Occipital lobe (tissue), 2 donors: Measurements from ENCODE around the gene TDP1. TPM values are rescaled to one million over a fixed set of nuclear protein-coding genes. Genes with fewer than 3 reads are reported as not detected.
"Not testable (repeated sequence)": the region's sequence is repeated elsewhere in the genome, so short reads cannot be mapped to it uniquely, and the experiment has no call there.

Experiments
- DNase-seq: peaks from one replicate; lab custom pipeline; 2025; lab: John Stamatoyannopoulos, UW
- total RNA-seq: library from RNA; depleted of rRNA; stranded (reverse); fragments of >200 nt; gene quantifications from one replicate; pipeline ENCODE4 v1.2.3, GENCODE V29; 2014

The TDP1 gene
- total RNA-seq, 1 donor from 2014 or later: 23.7 TPM

DNA sequence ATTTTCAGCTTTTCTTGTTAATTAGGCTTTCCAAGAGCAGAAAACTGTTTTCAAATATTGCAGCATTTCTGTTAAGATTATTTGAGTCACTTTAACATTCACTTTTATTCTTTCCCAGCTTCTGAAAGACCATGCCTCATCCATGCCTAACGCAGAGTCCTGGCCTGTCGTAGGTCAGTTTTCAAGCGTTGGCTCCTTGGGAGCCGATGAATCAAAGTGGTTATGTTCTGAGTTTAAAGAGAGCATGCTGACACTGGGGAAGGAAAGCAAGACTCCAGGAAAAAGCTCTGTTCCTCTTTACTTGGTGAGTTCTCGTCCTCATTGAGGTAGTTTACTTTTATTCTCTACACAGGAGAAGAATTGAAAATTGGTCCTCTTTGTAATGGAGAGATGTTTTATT is 33.1 kb downstream of the TDP1 start:
- DNase-seq: no peak

DNA sequence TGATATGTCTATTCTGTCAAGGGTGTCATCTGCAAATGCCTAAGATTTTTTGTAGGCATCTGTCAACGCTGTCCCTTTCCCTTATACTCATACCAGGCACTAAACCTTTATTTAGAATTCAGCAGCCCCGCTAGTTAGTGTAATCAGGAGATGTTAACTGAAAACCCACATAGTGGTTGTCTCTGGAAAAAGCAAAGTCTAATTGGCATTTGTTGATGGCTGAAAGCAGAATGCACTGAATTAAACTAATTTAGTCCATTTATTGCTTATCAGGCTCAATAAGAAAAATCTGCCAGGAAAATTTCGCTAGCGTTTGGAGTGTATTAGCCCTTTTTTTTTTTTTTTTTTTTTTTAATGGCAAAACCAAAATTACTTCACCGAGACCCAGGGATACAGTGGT is 34.5 kb downstream of the TDP1 start:
- DNase-seq: no peak

DNA sequence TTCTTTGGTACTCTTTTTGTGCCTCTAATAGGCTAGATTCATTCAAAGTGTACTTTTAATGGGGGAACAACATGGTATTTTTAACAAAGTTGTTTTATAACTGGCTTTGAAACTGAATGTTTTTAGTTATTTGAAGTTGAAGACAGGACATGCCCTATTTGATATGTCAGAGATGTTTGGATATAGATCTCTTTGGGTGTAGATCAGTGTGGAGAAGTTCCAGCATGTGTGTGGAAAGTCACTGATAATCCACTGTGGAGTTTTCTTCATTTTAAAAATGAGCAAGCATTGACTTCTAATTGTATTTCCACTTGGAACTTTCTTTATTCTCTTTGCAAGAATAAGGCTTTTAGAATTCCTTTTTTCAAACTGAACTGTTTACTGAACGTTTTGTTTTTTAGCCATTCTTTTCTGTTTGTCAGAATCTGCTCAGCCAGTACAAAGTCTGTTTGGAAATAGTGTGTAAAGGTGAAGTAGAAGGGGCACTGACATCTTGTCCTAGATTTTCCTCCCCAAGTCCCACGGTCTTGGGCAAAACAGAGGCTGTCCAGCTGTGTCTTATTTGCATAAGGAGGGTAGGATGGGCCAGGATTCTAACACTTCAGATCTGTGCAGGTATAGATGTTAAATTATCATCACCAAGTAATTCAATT is 35.0 kb downstream of the TDP1 start:
- DNase-seq: no peak

DNA sequence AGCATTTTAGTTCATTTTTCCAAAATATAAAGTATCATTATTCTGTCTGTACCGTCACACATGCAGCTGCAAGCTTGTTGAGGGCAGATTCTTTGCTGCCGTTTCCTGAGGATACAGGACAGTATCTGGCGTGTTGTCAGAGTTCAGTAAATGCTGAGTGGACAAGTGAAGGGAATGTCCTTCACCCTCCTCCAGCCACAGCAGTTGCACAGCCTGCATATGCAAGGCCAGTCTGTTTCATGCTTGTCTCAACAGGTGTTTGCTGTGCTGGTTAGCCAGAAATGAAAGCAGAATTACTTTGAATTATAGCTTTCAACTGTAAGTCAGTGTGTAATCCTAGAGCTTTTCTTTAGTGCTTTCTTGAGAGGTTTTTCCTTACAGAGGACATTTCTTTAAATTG is 36.5 kb downstream of the TDP1 start:
- no peak for DNase-seq

DNA sequence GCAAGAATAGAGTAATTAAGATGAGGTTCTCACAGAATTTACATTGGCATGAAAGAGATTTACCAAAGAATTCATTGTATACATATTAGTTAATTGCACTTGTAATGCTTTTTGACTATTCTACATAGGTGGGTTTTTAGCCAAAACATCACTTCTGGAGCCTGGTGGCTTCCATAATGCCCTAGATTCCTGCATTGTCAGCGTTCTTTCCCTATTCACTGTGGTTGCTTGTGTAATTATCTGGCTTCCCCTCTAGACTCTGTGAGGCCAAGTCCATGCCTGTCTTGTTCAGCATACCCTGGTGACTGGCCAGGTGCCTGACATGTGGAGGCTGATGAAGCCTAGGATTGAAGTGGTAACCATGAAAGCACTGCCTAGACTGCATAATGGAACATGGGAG is 41.2 kb downstream of the TDP1 start:
- DNase-seq: no peak

DNA sequence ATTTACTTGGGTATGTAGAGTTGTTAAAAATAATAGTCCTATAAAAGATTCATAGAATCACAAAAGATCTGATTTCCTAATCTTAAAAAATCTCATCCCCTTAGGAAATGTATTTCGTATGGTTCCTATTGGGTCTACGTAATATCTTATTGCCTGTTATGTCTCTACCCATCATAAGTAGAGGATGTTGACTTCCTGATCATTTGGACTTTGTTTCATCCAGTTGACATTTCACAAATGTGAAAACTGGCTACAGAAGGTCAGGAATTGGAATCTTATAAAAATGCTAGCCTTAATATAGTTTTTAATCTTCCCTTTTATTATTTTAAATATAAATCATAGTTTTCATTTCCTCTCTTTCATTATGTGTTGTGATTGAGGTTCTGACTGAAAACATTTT is 45.2 kb downstream of the TDP1 start:
- no peak for DNase-seq

DNA sequence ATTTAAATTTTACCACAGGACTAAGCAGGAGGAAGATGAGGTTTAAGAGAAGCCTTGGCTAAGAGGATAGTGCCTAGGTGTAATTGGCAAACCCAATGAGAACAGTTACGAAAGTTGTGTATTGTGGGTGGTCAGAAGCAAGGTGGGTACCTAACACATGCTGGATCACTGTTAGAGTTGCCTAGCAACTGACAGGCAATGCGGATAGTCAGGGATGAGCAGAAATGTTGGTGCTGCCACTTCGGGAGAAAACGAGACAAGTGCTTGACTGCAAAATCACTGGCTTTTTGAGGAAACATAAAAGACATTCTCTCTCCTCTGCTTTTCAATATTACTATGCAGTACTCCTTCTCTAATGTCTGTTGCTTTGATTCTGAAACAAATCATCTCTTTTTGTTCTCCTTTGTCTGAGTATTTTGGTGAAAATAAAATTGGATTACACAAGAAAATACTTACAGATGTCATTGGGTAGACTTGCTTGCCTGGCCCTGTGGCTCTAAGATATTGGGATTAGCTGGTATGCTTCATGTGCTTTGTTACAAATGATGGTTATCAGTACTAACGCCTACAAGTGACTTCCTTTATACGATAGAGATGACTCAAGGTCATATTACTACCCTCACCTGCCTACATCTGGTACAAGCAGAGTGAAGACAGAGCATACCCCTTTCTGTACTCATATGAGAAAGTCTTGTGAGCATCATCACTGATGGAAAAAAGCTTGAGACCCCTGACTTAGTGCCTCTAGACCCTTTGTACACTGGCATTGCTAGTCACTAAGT is 48.0 kb downstream of the TDP1 start:
- no peak for DNase-seq

DNA sequence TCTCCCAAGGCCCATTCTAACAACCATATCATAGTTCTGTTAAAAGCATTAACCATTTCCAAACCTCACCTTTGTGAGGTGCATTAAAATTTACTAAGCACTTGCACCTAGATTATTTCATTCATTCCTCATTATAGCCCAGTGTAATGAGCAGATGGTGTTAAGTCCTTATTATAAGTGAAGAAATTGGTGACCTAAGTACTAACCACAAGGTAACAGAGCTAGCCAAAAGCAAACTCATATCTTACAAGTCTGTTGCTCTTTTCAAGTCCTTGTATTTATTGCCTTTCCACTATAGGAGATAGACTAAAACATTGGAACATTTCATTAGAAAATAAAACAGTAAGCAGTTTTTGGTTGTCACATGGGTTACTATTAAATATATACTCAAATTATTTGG is 49.7 kb downstream of the TDP1 start:
- no peak for DNase-seq

DNA sequence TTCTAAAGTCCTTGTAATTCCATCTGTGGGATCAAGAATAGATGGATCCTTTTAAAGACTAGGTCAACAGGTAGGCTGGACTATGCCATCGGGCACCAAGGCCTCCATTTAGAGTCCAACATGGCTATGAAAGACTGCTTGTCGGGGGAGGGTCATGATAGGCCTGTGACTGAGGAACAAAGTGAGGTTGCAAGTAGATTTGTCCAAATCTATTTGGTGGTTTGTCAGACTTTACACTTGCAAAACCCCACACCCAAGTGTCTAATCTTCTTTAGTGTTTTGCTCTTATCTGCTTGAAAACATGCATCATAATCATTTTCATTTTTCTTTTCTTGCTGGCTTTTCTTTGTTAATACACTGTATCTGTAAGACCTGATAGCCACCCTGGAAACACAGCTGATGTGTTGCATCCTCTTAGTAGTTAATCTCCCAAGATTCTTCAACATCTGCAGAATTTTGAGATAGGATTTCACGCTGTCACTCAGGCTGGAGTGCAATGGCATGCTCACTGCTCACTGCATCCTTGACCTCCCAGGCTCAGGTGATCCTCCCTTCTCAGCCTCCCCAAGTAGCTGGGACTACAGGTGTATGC is 50.3 kb downstream of the TDP1 start:
- DNase-seq: no peak

DNA sequence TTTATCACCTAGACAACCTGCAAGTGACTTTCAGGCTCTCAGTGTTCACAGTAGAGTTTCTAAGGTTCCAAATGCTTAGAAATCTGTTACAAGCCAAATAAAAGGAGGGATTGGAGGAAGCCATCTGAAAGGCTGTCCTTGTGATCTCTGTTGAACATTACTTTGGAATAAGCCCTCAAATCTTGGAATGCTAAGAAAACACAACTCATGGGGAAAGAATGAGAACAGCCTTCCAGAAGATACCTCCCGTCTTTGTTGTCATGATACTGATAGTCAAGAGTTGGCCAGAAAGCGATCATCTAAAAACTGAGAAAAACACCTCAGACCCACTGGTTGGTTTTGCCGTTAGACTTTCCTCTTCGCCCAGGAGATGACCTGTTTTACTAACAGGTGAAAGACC is 61.6 kb downstream of the TDP1 start:
- no peak for DNase-seq

DNA sequence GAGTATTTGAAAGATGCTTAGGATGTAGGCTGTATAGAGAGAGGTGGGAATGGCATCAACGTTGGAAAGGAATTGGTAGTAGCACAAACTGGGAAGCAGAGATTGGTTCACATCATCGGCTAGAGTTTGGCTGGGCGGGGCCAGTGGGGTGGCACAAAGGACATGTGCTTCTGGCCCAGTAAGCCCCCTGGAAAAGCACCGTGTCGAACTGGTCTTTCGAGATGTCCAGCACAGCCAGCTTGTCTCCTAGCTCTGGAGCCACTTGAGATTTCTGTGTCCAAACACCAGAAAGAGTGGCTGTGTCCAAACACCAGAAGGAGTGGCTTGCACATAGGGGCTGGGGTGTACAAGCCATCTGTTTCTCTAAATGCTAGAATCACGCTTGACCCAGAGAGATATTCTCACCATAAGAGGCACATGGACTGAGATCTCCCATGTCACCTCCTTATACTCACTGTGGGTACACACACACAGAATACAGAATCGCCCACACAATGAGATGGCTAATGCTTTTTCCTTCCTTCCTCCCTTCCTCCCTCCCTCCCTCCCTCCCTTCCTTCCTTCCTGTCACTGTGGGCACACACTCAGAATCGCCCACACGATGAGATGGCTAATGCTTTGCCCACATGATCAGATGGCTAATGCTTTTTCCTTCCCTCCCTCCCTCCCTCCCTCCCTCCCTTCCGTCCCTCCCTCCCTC is 64.2 kb downstream of the TDP1 start:
- DNase-seq: no peak

DNA sequence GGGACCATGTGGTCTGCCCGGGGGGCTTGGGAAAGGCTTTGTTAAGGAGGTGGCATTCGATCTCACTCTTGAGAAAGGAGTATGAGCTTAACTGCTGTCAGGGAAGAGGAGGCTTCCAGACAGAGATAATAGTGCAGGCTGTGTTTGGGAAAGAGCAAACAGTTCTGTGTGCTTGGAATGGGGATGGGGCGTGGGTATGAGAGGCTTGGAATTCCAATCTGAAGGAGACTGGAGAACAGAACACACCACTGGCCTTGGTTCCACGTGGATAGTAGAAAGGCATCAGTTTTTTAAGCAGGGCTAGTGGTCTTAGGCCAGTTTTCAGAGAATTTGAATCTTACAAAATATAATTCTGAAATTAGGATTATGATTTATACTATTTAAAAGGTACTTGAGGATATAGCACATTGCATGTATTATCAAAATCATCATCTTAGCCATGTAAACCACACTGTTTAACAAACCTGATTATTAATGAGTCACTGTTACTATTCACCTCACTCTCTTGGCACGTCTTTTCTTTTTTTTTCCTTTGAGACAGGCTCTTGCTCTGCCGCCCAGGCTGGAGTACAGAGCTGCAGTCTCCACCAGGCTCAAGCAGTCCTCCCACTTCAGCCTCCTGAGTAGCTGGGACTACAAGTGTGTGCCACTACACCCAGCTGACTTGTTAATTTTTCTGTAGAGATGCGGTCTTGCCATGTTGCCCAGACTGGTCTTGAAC is 67.6 kb downstream of the TDP1 start:
- no peak for DNase-seq

DNA sequence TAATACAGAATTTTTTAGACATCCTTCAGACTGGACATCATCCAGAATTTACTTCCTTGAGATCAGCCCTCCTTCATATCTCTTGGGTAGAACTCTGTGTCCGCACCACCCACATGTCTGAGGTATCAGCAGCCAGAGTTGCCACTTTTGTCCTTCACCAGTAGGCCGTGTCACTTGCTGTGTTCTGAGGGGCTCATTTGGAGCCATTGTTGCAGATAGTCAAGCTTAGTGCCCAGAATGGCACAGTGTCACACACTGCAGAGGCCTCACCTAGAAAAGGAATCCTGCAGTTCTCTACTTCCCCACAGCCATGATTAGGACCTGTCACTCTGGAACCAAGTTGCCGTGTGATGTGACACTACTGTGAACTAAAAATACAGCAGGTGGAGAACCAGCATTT is 69.2 kb downstream of the TDP1 start:
- no peak for DNase-seq

DNA sequence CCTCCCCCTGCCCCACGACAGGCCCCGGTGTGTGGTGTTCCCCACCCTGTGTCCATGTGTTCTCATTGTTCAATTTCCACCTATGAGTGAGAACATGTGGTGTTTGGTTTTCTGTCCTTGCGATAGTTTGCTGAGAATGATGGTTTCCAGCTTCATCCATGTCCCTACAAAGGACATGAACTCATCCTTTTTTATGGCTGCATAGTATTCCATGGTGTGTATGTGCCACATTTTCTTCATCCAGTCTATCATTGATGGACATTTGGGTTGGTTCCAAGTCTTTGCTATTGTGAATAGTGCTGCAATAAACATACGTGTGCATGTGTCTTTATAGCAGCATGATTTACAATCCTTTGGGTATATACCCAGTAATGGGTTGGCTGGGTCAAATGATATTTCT is 70.9 kb downstream of the TDP1 start:
- not testable (repeated sequence) for DNase-seq

DNA sequence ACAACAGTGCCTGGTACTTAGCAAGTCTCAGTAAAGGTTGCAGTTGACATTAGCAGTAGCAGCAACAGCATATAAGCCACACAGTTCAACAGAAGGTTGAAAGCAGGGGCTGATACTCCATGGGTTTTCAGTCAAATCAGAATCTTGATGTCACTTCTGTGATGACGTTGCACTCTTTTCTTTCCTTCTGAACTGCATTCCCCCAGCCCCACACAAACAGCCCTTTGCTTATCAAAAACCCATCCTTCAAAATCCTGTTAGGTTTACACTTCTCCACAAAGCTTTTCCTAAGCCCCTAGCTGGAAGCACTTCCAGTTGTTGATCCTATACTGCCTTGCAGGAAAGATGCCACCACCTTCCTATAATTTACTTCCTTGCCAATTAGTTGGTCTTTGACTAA is 72.1 kb downstream of the TDP1 start:
- DNase-seq: no peak

DNA sequence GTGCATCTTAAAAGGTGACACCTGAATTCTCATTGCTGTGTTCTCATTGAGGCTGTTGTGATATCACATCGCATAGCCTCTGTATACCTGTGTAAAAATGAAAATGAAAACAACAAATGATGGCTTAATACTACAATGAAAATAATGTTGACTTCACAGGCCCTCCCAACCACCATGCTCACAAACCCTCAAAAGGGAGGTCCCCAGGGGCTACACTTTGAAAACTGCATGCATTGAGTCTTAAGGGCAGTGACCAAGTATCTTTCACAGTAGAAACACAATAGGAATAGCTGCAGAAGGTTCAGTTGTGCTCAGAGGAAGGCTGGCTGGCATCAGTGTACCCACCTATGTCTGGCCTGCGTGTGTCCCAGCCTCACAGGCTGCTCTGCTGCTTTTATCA is 78.4 kb downstream of the TDP1 start:
- DNase-seq: no peak

DNA sequence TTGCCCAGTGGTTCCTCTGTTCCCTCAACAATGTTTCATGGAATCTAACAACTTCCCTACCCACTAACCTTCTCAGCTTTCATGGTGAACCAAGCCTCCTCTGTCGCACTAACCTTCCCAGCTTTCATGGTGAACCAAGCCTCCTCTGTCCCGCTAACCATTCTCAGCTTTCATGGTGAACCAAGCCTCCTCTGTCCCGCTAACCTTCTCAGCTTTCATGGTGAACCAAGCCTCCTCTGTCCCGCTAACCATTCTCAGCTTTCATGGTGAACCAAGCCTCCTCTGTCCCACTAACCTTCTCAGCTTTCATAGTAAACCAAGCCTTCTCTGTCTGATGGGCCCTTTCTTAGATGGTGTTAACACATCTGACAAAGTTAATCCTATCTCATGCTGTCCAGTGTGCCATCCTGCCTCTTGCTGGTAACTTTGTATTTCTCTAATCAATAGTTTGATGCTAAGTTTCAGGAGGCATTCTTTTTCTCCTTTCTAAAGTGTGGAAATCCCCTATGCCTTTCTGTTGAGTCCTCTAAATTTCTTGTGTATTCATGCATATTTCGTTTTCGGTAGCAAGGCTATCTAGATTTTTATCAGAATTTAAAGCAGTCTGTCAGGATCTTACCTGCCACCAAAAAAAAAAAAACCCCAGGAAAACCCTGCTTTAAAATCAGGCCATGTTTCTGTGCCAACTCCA is 79.3 kb downstream of the TDP1 start:
- no peak for DNase-seq

DNA sequence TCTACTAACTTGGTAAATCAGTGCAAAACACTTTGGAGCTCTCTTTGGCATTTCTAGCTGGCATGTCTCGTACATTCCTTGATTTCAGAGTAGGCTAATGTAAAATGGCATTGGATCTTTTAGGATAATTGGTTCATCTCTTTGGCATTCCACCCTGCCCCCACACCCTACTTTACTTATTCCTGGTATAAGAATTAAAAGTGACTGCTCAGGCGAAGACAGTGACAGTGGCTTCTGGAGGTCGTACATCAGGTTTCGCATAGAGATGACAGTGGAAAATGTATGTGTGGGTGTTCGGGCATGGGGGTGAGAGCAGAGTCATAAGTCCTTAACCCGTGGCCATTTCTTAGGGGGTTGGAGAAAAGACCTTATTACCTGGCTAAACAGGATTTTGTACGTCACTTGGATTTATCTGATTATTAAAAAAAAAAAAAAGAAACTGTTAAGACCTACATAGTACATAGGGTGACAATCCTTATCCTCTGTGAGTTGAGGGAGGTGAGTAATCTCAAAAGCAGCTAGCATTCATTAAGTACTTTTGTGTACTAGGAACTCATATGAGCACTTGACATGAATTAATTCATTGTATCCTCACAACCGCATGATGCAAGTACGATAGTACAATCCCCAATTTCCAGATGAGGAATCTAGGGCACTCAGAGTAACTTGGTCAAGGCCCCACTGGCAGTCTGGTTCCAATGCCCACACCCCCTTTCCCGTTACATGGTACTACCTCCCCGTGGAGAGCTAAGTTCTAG is 83.7 kb downstream of the TDP1 start:
- DNase-seq: no peak

DNA sequence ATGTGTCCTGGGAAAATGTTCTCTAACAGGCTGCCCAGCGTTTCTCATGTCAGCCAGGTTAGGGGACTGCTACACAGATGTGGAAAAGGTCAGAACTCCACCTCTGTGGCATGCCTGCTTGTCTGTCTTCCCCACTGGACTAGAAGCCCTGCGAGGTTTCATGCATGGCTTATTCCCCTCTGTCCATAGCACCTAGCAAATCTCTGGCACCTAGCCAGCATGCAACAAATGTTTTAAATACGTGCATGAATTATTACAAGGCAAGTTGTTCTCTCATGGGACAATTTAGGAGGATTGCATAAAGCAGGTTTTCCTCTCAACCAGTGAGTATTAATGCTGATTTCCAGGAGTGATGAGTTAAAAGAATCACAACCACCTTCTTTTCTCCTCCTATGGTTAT is 84.7 kb downstream of the TDP1 start:
- DNase-seq: no peak

DNA sequence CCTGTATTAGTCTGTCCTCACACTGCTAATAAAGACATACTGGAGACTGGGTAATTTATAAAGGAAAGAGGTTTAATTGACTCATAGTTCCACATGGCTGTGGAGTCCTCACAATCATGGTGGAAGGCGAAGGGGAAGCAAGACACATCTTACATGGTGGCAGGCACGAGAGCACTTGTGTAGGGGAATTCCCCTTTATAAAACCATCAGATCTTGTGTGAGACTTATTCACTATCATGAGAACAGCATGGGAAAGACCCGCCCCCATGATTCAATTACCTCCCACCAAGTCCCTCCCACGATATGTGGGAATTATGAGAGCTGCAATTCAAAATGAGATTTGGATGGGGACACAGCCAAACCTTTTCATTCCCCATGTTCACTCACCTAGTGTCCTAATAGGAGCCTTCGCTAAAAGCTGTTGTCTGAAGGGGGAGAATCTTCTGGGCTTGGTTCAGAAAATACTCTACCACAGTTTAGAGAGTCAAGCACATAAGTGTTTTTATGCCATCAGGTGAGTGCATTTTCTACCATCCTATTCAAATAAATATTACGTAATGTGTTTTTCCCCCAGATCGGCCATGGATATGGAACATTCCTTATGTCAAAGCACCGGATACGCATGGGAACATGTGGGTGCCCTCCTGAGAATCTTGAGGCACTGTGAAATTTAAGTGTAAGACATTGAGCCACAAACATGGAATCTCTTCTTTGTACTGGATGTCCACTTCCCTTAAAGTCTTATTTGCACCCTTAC is 86.9 kb downstream of the TDP1 start:
- no peak for DNase-seq
